Measurements from ENCODE around the gene DCHS1. TPM values are rescaled to one million over a fixed set of nuclear protein-coding genes. Genes with fewer than 3 reads are reported as not detected.

Gene DCHS1
- total RNA-seq, 4 donors from 2014 or later: 3.9 to 9.0 (median 6.4) TPM

DNA sequence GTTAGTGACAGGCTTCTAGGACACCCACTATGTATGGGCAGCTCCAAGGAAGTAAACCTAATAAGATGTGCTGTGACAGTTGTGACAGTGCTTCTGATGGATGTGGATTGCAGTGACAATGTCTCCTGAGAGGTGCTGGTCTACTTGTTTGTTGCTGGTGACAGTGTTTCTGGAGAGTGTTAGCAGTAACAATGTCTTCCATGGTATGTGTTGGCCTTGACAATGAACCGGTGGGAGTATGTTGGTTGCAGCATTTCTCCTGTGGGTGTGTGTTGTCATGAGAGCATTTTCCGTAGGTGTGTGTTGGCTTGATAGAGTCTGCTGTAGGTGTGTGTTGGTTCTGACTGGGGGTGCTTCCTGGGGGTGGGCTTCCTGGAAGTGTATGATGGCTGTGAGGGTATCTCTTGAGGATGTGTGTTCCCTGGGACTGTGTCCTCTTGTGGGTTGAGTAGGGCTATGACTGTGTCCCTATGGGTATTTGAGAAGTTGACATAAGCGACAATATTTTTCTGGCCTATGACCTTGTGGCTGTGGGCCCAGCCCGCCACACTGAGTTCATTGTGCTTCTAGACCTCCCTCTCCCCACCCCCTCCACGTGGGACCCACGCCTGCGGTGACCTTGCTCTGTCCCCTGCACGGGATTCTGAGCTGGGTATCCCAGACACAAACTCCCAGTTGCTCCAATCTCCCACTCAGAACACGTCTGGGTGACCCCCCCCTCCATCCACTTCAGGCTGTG, 1.2 kb downstream of the DCHS1 start:
- peak overlapping the region; percentile 54 for H3K4me3 ChIP-seq
- H3K36me3 ChIP-seq: no peaks in the 10 kb centered on the region
- 62% methylated on average over 8 of the region's 9 CpGs for WGBS
- no peak for DNase-seq (ENCODE audit: low spot score in 2 of 2)
- no peaks in the 10 kb centered on the region for H3K27me3 ChIP-seq
- H3K4me1 ChIP-seq: peaks cover 19% of the 10 kb centered on the region
- TF ChIP-seq POLR2A (IDR thresholded peaks at IDR 0.05): no peak
- TF ChIP-seq POLR2AphosphoS5 (IDR thresholded peaks at IDR 0.05): no peak
- no peak for TF ChIP-seq EP300 (IDR thresholded peaks at IDR 0.05)
- TF ChIP-seq, protein P1, sequence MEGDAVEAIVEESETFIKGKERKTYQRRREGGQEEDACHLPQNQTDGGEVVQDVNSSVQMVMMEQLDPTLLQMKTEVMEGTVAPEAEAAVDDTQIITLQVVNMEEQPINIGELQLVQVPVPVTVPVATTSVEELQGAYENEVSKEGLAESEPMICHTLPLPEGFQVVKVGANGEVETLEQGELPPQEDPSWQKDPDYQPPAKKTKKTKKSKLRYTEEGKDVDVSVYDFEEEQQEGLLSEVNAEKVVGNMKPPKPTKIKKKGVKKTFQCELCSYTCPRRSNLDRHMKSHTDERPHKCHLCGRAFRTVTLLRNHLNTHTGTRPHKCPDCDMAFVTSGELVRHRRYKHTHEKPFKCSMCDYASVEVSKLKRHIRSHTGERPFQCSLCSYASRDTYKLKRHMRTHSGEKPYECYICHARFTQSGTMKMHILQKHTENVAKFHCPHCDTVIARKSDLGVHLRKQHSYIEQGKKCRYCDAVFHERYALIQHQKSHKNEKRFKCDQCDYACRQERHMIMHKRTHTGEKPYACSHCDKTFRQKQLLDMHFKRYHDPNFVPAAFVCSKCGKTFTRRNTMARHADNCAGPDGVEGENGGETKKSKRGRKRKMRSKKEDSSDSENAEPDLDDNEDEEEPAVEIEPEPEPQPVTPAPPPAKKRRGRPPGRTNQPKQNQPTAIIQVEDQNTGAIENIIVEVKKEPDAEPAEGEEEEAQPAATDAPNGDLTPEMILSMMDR (IDR thresholded peaks at IDR 0.05): no peak
- H3K9me3 ChIP-seq: no peaks in the 10 kb centered on the region
- peak overlapping the region; percentile 71 for H3K27ac ChIP-seq

- DNase-seq (ENCODE audit: low spot score in 2 of 2): no peak
- 91% methylated on average over 2 of the region's 2 CpGs for WGBS
- H3K4me1 ChIP-seq: peaks cover 19% of the 10 kb centered on the region
- no peaks in the 10 kb centered on the region for H3K27me3 ChIP-seq
- no peak overlapping the region for H3K4me3 ChIP-seq
- H3K27ac ChIP-seq: no peak overlapping the region
- H3K9me3 ChIP-seq: no peaks in the 10 kb centered on the region
- TF ChIP-seq POLR2AphosphoS5 (IDR thresholded peaks at IDR 0.05) (no peak), EP300 (IDR thresholded peaks at IDR 0.05) (no peak), POLR2A (IDR thresholded peaks at IDR 0.05) (no peak)
- TF ChIP-seq, protein P1 (IDR thresholded peaks at IDR 0.05): no peak
- no peaks in the 10 kb centered on the region for H3K36me3 ChIP-seq
Measured at GRCh38 chr11:6653656-6654055, 2.0 kb downstream of the DCHS1 start.

GRCh38 chr11:6653097-6653496, 2.5 kb downstream of the DCHS1 start:
- Histone ChIP-seq H3K4me3 (no peak overlapping the region), H3K9me3 (no peaks in the 10 kb centered on the region), H3K27ac (no peak overlapping the region), H3K36me3 (no peaks in the 10 kb centered on the region), H3K27me3 (no peaks in the 10 kb centered on the region), H3K4me1 (peaks cover 19% of the 10 kb centered on the region)
- no peak for DNase-seq (ENCODE audit: low spot score in 2 of 2)
- 87% methylated on average over 1 of the region's 1 CpG for WGBS
- TF ChIP-seq POLR2AphosphoS5 (IDR thresholded peaks at IDR 0.05): no peak
- TF ChIP-seq POLR2A (IDR thresholded peaks at IDR 0.05): no peak
- TF ChIP-seq, protein P1 (IDR thresholded peaks at IDR 0.05): no peak
- no peak for TF ChIP-seq EP300 (IDR thresholded peaks at IDR 0.05)

DNA sequence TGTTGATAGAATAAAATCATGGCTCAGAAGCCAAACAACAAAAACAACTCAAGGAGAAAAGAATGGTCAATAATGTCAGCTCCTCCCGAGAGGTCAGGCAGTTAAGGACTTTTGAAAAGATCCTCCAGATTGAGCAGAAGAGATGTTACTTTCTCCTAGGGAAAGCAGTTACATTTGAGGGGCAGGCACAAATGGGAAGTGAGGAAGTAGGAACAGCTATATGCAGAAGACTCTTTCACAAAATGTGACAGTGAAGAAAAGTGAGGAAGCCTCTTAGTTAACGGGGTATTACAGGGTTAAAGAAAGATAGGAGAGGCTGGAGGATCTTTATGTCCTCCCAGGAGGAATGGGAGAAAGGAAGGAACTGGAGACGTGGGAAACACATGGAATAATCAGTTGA, 3.4 kb downstream of the DCHS1 start:
- no peaks in the 10 kb centered on the region for H3K27me3 ChIP-seq
- no peak overlapping the region for H3K4me3 ChIP-seq
- 63% methylated on average over 3 of the region's 3 CpGs for WGBS
- H3K27ac ChIP-seq: no peak overlapping the region
- no peaks in the 10 kb centered on the region for H3K36me3 ChIP-seq
- peaks cover 24% of the 10 kb centered on the region for H3K4me1 ChIP-seq
- no peak for DNase-seq (ENCODE audit: low spot score in 2 of 2)
- no peaks in the 10 kb centered on the region for H3K9me3 ChIP-seq
- no peak for TF ChIP-seq EP300 (IDR thresholded peaks at IDR 0.05)
- TF ChIP-seq POLR2AphosphoS5 (IDR thresholded peaks at IDR 0.05): no peak
- TF ChIP-seq, protein P1 (IDR thresholded peaks at IDR 0.05): no peak
- TF ChIP-seq POLR2A (IDR thresholded peaks at IDR 0.05): no peak

- DNase-seq (ENCODE audit: low spot score in 2 of 2): no peak
- no peaks in the 10 kb centered on the region for H3K36me3 ChIP-seq
- H3K9me3 ChIP-seq: no peaks in the 10 kb centered on the region
- 77% methylated on average over 6 of the region's 6 CpGs for WGBS
- peaks cover 33% of the 10 kb centered on the region for H3K4me1 ChIP-seq
- H3K27me3 ChIP-seq: no peaks in the 10 kb centered on the region
- no peak overlapping the region for H3K27ac ChIP-seq
- no peak for TF ChIP-seq POLR2AphosphoS5 (IDR thresholded peaks at IDR 0.05)
- TF ChIP-seq, protein P1 (IDR thresholded peaks at IDR 0.05): no peak
- no peak for TF ChIP-seq POLR2A (IDR thresholded peaks at IDR 0.05)
- no peak for TF ChIP-seq EP300 (IDR thresholded peaks at IDR 0.05)
- no peak overlapping the region for H3K4me3 ChIP-seq
Measured at GRCh38 chr11:6650980-6651379, 4.6 kb downstream of the DCHS1 start.
